ENCODE data around the gene SPATC1L.

GRCh38 chr21:46119144-46119636 is 65.1 kb downstream of the SPATC1L start:
- TF ChIP-seq ISL1 (CRISPR knock-in tag; IDR thresholded peaks at IDR 0.05), result no peak
- no peak for TF ChIP-seq ZNF70 (CRISPR knock-in tag; IDR thresholded peaks at IDR 0.05)
- TF ChIP-seq ARNTL (CRISPR knock-in tag; IDR thresholded peaks at IDR 0.05; ENCODE audit: borderline replicate concordance, low read depth), result no peak
